ENCODE measurements around the gene KAT8. TPM values are rescaled to one million over a fixed set of nuclear protein-coding genes. Genes with fewer than 3 reads are reported as not detected.
"Not testable (repeated sequence)": the region's sequence is repeated elsewhere in the genome, so short reads cannot be mapped to it uniquely, and the experiment has no call there.

The KAT8 gene
- total and polyA plus RNA-seq, 2 experiments from 2014 or later = 33.9 to 44.2 TPM

DNA sequence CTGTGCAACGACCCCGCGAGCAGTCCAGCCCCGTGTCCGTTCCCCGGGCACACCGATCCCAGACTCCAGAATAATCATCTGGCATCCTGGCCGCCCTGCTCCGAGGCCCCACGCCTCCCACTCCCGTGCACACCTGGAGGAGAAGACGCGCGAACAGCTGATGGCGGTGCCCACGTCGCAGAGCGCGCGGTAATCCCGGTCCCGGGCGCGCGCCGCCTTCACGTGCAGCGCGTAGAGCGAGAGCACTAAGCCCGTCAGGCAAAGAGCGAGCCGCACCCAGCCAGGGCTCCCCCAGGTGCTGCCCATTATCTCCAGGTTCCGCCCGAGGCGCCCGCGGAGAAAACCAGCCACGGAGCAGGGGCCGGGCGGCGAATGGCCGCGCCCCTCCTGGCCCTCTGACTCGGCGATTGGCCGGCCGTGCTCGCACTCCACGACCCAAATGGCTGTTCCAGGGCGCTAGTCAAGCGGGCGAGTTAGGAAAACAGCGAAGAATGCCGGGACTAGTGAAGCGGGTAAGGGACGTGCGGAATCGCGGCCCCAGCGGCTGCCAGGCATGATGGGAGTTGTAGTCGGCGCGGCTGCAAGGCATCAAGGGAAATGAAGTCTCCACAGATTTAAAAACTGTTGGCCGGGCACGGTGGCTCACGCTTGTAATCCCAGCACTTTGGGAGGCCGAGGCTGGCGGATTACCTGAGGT lies 22.9 kb upstream of the KAT8 start, which contains the start of gene VKORC1:
Gene VKORC1 (minus strand): TSS at position 374 of the 697 bp plus-strand sequence. CDS start 68 bp downstream, at position 306.
- H3K4me2 ChIP-seq = peak within 1 kb of the TSS; percentile 93

DNA sequence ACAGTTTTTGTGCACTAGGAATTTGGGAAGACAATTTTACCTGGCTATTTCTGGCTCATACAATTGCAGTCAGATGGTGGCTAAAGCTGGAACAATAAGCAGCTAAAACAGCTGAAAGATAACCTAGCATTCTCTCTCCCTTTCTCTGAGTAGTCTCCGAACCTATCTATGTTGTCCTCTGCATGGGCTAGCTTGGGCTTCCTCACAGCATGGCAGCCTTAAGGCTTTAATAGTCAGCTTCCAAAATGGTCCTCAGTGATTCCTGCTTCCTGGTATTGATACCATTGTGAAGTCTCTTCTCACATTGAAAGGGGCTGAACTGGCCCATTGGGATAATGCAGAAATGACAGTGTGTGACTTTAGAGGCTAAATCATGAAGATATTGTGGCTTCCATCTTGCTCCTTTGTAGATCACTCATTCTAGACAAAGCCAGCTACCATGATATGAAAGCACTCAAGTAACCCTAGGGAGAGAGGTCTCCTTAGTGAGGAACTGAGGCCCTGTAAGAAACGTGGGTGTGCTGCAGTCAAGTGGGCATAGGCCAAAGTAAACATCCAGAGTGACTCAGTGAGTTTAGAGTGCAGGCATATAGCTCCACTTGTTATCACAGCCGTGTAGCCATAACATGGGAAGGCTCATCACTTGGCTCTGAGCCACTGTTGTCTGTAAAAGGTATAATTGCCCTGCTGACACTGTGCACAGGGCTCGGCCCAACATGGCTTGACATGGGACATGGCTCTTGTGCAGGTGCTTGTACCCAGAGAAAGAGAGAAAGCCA lies 17.4 kb upstream of the KAT8 start:
- H2AFZ ChIP-seq = no peak overlapping the region
- no peak overlapping the region for H3K4me2 ChIP-seq
- DNase-seq (ENCODE audit: low spot score) = no peak
- WGBS (ENCODE audit: low lambda C conversion rate, missing lambda C conversion rate) = 67% methylated on average over 4 of the region's 4 CpGs
- H4K20me1 ChIP-seq (ENCODE audit: insufficient read depth, poor library complexity, severe bottlenecking) = no peaks in the 10 kb centered on the region
- H3K27me3 ChIP-seq = no peaks in the 10 kb centered on the region
- TF ChIP-seq EZH2phosphoT487 (IDR thresholded peaks at IDR 0.05; ENCODE audit: low read depth, severe bottlenecking, unreplicated experiment) (no peak), EZH2 (IDR thresholded peaks at IDR 0.05; ENCODE audit: borderline replicate concordance) (no peak)
- TF ChIP-seq, protein P1, sequence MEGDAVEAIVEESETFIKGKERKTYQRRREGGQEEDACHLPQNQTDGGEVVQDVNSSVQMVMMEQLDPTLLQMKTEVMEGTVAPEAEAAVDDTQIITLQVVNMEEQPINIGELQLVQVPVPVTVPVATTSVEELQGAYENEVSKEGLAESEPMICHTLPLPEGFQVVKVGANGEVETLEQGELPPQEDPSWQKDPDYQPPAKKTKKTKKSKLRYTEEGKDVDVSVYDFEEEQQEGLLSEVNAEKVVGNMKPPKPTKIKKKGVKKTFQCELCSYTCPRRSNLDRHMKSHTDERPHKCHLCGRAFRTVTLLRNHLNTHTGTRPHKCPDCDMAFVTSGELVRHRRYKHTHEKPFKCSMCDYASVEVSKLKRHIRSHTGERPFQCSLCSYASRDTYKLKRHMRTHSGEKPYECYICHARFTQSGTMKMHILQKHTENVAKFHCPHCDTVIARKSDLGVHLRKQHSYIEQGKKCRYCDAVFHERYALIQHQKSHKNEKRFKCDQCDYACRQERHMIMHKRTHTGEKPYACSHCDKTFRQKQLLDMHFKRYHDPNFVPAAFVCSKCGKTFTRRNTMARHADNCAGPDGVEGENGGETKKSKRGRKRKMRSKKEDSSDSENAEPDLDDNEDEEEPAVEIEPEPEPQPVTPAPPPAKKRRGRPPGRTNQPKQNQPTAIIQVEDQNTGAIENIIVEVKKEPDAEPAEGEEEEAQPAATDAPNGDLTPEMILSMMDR (IDR thresholded peaks at IDR 0.05; ENCODE audit: poor library complexity) = no peak
- H3K4me1 ChIP-seq (ENCODE audit: insufficient read depth) = no peaks in the 10 kb centered on the region
- no peaks in the 10 kb centered on the region for H3K79me2 ChIP-seq
- H3K9me3 ChIP-seq (ENCODE audit: low read depth) = no peaks in the 10 kb centered on the region
- H3K36me3 ChIP-seq (replicated peaks; ENCODE audit: insufficient read depth, low read depth) = no peaks in the 10 kb centered on the region
- no peaks in the 10 kb centered on the region for H3K9me2 ChIP-seq (replicated peaks; ENCODE audit: insufficient read depth)
- no peak overlapping the region for H3K4me3 ChIP-seq
- H3K27ac ChIP-seq = no peak overlapping the region

More for the DNA sequence above, 22.9 kb upstream of the KAT8 start, which contains the start of gene VKORC1:
- H3K9me2 ChIP-seq (replicated peaks; ENCODE audit: insufficient read depth) = no peaks in the 10 kb centered on the region
- peaks cover 14% of the 10 kb centered on the region for H3K79me2 ChIP-seq
- DNase-seq (ENCODE audit: low spot score) = peak; percentile 95
- H3K36me3 ChIP-seq (replicated peaks; ENCODE audit: insufficient read depth, low read depth) = no peaks in the 10 kb centered on the region
- peak within 1 kb of the TSS; percentile 25 for H2AFZ ChIP-seq
- H3K27ac ChIP-seq = peak within 1 kb of the TSS; percentile 71
- no peaks in the 10 kb centered on the region for H3K4me1 ChIP-seq (ENCODE audit: insufficient read depth)
- no peaks in the 10 kb centered on the region for H4K20me1 ChIP-seq (ENCODE audit: insufficient read depth, poor library complexity, severe bottlenecking)
- H3K27me3 ChIP-seq = no peaks in the 10 kb centered on the region
- H3K9me3 ChIP-seq (ENCODE audit: low read depth) = no peaks in the 10 kb centered on the region
- peak within 1 kb of the TSS; percentile 10 for H3K4me3 ChIP-seq
- TF ChIP-seq EZH2 (IDR thresholded peaks at IDR 0.05; ENCODE audit: borderline replicate concordance) (no peak), EZH2phosphoT487 (IDR thresholded peaks at IDR 0.05; ENCODE audit: low read depth, severe bottlenecking, unreplicated experiment) (no peak)
- TF ChIP-seq, protein P1 (IDR thresholded peaks at IDR 0.05; ENCODE audit: poor library complexity) = no peak
- 1% methylated on average over 67 of the region's 69 CpGs for WGBS (ENCODE audit: low lambda C conversion rate, missing lambda C conversion rate)

DNA sequence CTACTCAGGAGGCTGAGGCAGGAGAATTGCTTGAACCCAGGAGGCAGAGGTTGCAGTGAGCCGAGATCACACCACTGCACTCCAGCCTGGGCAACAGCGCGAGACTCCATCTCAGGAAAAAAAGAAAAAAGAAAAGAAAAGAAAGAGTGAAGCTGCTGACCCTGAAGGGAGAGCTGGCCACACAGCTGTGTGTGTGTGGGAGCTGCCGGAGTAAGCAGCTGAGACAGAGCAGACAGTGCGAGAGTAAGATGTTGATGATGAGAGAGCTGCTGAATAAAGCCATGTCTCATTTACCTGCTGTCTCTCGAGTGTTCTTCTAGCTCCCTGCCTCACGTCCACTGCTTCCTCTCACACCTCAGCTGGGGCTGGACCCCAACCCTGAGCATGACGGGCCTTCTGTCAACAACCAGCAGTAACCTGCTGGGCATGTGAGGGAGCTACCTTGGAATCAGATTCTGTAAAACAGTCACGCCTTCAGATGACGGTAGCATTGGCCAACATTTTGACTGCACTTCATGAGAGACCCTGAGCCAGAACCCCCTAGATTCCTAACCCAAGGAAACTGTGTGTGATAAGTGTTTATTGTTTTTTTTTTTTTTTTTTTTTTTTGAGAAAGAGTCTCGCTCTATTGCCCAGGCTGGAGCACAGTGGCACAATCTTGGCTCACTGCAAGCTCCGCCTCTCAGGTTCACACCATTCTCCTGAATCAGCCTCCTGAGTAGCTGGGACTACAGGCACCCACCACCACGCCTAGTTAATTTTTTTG lies 16.4 kb upstream of the KAT8 start:
- not testable (repeated sequence) for H2AFZ ChIP-seq; H3K9me2 ChIP-seq (replicated peaks; ENCODE audit: insufficient read depth); H3K36me3 ChIP-seq (replicated peaks; ENCODE audit: insufficient read depth, low read depth); H3K27ac ChIP-seq; H3K4me1 ChIP-seq (ENCODE audit: insufficient read depth); H3K9me3 ChIP-seq (ENCODE audit: low read depth); H3K4me3 ChIP-seq; H3K4me2 ChIP-seq; H3K79me2 ChIP-seq; H4K20me1 ChIP-seq (ENCODE audit: insufficient read depth, poor library complexity, severe bottlenecking); H3K27me3 ChIP-seq
- 79% methylated on average over 13 of the region's 13 CpGs for WGBS (ENCODE audit: low lambda C conversion rate, missing lambda C conversion rate)
- DNase-seq (ENCODE audit: low spot score) = peak; percentile 5

Data from hepatocyte (in vitro differentiated cells).